PC-9 (cell line): ENCODE data around the gene UGT1A3.

ENCODE experiments used
- EZH2 ChIP-seq: fragments of 200-600 bp; sonication (generic); IDR thresholded peaks from 2 replicates; pipeline ENCODE4 v1.8.0; 2017; ENCODE audit warnings: antibody characterized with exemption, low read depth
- TF ChIP-seq, protein P1 (sequence below): fragments of 200-600 bp; sonication (generic); conservative IDR thresholded peaks from 2 replicates; pipeline ENCODE4 v1.6.1; 2017; ENCODE audit warnings: mixed run types, antibody characterized with exemption, mild to moderate bottlenecking, moderate library complexity

DNA sequence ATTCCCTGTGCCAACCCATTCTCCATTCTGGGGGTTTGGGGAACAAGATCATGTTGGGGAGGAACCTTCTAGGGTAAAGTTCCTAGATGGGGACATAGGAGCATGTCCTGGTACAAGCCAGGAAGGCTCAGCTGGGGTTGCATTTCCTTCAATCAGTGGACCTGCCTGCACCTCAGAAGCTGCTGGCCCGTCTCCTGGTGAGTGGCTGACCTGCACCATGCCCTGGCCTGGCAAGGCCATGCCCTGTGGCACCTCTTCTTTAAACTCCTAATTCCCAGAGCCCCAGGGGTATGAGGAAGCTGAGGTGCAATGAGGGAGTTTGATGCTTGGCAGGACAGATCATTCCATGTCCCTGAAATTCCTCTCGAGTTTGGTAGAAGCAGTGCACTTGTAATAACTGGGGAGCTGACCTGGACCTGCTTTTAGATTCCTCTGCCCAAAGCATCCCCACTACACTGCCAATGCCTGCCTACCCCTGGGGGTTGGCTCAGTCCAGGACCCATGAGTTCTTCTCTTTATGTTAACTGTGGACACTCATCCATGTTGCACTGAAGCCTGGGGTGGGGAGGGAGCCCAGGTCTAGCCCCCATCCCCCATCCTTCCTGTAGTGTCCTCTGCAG lies 74.6 kb downstream of the UGT1A3 start:
- no peak for TF ChIP-seq EZH2
- TF ChIP-seq, protein P1, sequence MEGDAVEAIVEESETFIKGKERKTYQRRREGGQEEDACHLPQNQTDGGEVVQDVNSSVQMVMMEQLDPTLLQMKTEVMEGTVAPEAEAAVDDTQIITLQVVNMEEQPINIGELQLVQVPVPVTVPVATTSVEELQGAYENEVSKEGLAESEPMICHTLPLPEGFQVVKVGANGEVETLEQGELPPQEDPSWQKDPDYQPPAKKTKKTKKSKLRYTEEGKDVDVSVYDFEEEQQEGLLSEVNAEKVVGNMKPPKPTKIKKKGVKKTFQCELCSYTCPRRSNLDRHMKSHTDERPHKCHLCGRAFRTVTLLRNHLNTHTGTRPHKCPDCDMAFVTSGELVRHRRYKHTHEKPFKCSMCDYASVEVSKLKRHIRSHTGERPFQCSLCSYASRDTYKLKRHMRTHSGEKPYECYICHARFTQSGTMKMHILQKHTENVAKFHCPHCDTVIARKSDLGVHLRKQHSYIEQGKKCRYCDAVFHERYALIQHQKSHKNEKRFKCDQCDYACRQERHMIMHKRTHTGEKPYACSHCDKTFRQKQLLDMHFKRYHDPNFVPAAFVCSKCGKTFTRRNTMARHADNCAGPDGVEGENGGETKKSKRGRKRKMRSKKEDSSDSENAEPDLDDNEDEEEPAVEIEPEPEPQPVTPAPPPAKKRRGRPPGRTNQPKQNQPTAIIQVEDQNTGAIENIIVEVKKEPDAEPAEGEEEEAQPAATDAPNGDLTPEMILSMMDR, result no peak
